ENCODE results near the gene ADGRG2.

GRCh38 chrX:19065535-19065934 is 56.7 kb downstream of the ADGRG2 start:
- TF ChIP-seq GATA2 (IDR thresholded peaks at IDR 0.05; ENCODE audit: low read depth, low read length) (no peak), GATA3 (IDR thresholded peaks at IDR 0.05; ENCODE audit: low read depth, low read length) (no peak)
